PFSK-1 (cell line): ENCODE measurements around the gene RPL36AL.

Source experiments
- POLR2AphosphoS5 ChIP-seq: IDR thresholded peaks from 2 replicates; pipeline ENCODE4 v1.6.1; 2012; ENCODE audit warnings: low read depth, mild to moderate bottlenecking, control low read depth, low read length, moderate library complexity
- SIN3A ChIP-seq: IDR thresholded peaks from 2 replicates; pipeline ENCODE4 v1.6.1; 2012; ENCODE audit warnings: mild to moderate bottlenecking, low read length, moderate library complexity, borderline replicate concordance; ENCODE audit not compliant: insufficient read depth

DNA sequence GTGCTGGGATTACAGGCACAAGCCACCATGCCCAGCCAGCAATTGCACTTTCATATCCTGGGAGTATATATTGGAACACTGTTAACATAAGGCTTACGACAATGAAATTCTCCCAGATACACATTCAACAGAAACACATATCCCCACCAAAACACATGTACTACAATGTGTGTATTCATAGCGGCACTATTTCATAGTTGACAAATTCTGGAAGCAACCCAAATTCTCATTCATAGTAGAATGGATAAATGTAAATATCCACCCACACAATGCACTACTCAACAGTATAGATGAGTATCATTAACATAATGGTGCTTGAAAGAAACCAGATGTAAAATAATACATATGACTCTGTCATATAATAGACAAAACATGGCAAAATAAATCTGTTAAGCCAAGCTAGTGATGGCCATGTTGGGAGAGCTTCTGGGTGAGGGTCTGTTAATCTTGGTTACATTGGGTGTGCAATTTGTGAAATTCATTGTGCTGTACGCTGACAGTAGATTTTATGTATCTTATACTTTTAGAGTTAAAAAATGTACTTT, 17.2 kb upstream of the RPL36AL start:
- TF ChIP-seq POLR2AphosphoS5: no peak
- no peak for TF ChIP-seq SIN3A
